A549 (cell line): ENCODE measurements around the gene AMPH.

Experiments used
- BCL3 ChIP-seq: fragments of >200 bp; sonication (Bioruptor Twin); formaldehyde crosslinking; IDR thresholded peaks from 3 replicates; pipeline ENCODE4 v1.6.1; 2016
- CTCF ChIP-seq: fragments of >200 bp; sonication (Bioruptor Twin); formaldehyde crosslinking; IDR thresholded peaks from 3 replicates; pipeline ENCODE4 v1.5.1; 2016
- EP300 ChIP-seq, 2 experiments: fragments of >200 bp; sonication (Bioruptor Twin); formaldehyde crosslinking; IDR thresholded peaks; 2 replicates in 1 of 2; 3 replicates in 1 of 2; pipeline ENCODE4 v1.6.1; 2016 to 2017
- HES2 ChIP-seq: fragments of >200 bp; sonication (Bioruptor Twin); formaldehyde crosslinking; IDR thresholded peaks from 2 replicates; pipeline ENCODE4 v1.6.1; 2016
- JUN ChIP-seq, 2 experiments: fragments of >200 bp; sonication (Bioruptor Twin); formaldehyde crosslinking; IDR thresholded peaks; 2 replicates in 1 of 2; 3 replicates in 1 of 2; pipeline ENCODE4 v1.6.1; 2016 to 2017
- NPAS2 ChIP-seq: fragments of 250-450 bp; sonication (Bioruptor Pico); IDR thresholded peaks from 2 replicates; pipeline ENCODE4 v1.8.0; 2022; ENCODE audit warnings: mild to moderate bottlenecking, moderate library complexity, borderline replicate concordance
- POLR2A ChIP-seq: IDR thresholded peaks from 2 replicates; pipeline ENCODE4 v1.6.1; 2012; ENCODE audit warnings: mild to moderate bottlenecking, low read length
- RAD21 ChIP-seq, 2 experiments: fragments of >200 bp in 1 of 2; sonication (Bioruptor Twin) in 1 of 2; formaldehyde crosslinking in 1 of 2; IDR thresholded peaks in 1 of 2; conservative IDR thresholded peaks in 1 of 2; 2 replicates in 1 of 2; 3 replicates in 1 of 2; pipeline ENCODE4 v1.6.1; 2012 to 2018; ENCODE audit warnings: inconsistent platforms in 1 of 2
- SMC3 ChIP-seq: fragments of >200 bp; sonication (Bioruptor Twin); formaldehyde crosslinking; IDR thresholded peaks from 3 replicates; pipeline ENCODE4 v1.6.1; 2018; ENCODE audit warnings: inconsistent platforms
- SREBF2 ChIP-seq: fragments of 450-650 bp; IDR thresholded peaks from 2 replicates; pipeline ENCODE4 v1.6.1; 2014; ENCODE audit warnings: mild to moderate bottlenecking, moderate library complexity
- ZC3H11A ChIP-seq: fragments of 450-650 bp; IDR thresholded peaks from 2 replicates; pipeline ENCODE4 v1.6.1; 2014; ENCODE audit warnings: antibody characterized with exemption, mild to moderate bottlenecking
- ZSCAN20 ChIP-seq: fragments of 250-450 bp; sonication (Bioruptor Pico); IDR thresholded peaks from 2 replicates; pipeline ENCODE4 v1.8.0; 2022; ENCODE audit warnings: mild to moderate bottlenecking, moderate library complexity
- TF ChIP-seq, protein P1 (sequence below): fragments of 200-600 bp; sonication (generic); IDR thresholded peaks from 2 replicates; pipeline ENCODE4 v1.6.1; 2016; ENCODE audit warnings: antibody characterized with exemption, mild to moderate bottlenecking, moderate library complexity
- TF ChIP-seq, protein P2 (sequence below): fragments of 250-450 bp; sonication (Bioruptor Pico); IDR thresholded peaks from 2 replicates; pipeline ENCODE4 v1.5.0; 2021; ENCODE audit warnings: mild to moderate bottlenecking, moderate library complexity, borderline replicate concordance

DNA sequence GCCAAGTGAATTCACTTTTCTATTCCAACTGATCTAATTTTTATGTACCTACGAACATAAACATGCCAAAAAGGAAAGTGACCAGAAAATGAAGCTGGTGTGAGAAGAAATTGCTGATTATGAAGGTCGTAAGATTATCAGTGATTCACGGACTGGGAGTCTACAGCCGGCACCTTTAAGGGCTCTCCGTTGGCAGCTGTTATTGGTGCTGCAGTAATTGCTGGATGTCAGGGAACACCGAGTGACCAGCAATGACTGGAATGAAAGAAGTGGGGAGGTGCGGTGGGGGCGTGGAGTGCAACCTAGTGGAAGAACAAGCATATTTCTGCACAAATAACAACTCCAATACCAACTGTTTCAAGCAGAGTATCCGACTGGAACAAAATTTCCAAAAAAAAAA is 247.9 kb downstream of the AMPH start:
- TF ChIP-seq EP300 (IDR thresholded peaks at IDR 0.05) (no peak), POLR2A (no peak), ZC3H11A (no peak), CTCF (no peak), ZSCAN20 (CRISPR knock-in tag) (no peak), RAD21 (conservative IDR thresholded peaks at IDR 0.05 in 1 of 2, IDR thresholded peaks at IDR 0.05 in 1 of 2) (no peak), BCL3 (no peak), HES2 (no peak), SREBF2 (no peak), JUN (IDR thresholded peaks at IDR 0.05) (no peak), SMC3 (no peak), NPAS2 (CRISPR knock-in tag) (no peak)
- TF ChIP-seq, protein P1, sequence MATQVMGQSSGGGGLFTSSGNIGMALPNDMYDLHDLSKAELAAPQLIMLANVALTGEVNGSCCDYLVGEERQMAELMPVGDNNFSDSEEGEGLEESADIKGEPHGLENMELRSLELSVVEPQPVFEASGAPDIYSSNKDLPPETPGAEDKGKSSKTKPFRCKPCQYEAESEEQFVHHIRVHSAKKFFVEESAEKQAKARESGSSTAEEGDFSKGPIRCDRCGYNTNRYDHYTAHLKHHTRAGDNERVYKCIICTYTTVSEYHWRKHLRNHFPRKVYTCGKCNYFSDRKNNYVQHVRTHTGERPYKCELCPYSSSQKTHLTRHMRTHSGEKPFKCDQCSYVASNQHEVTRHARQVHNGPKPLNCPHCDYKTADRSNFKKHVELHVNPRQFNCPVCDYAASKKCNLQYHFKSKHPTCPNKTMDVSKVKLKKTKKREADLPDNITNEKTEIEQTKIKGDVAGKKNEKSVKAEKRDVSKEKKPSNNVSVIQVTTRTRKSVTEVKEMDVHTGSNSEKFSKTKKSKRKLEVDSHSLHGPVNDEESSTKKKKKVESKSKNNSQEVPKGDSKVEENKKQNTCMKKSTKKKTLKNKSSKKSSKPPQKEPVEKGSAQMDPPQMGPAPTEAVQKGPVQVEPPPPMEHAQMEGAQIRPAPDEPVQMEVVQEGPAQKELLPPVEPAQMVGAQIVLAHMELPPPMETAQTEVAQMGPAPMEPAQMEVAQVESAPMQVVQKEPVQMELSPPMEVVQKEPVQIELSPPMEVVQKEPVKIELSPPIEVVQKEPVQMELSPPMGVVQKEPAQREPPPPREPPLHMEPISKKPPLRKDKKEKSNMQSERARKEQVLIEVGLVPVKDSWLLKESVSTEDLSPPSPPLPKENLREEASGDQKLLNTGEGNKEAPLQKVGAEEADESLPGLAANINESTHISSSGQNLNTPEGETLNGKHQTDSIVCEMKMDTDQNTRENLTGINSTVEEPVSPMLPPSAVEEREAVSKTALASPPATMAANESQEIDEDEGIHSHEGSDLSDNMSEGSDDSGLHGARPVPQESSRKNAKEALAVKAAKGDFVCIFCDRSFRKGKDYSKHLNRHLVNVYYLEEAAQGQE = no peak
- TF ChIP-seq, protein P2, sequence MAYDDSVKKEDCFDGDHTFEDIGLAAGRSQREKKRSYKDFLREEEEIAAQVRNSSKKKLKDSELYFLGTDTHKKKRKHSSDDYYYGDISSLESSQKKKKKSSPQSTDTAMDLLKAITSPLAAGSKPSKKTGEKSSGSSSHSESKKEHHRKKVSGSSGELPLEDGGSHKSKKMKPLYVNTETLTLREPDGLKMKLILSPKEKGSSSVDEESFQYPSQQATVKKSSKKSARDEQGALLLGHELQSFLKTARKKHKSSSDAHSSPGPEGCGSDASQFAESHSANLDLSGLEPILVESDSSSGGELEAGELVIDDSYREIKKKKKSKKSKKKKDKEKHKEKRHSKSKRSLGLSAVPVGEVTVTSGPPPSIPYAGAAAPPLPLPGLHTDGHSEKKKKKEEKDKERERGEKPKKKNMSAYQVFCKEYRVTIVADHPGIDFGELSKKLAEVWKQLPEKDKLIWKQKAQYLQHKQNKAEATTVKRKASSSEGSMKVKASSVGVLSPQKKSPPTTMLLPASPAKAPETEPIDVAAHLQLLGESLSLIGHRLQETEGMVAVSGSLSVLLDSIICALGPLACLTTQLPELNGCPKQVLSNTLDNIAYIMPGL (CRISPR knock-in tag) = no peak
